Thoracic aorta (tissue), 2 donors: Measurements from ENCODE around the gene BCL2L14. TPM values are rescaled to one million over a fixed set of nuclear protein-coding genes. Genes with fewer than 3 reads are reported as not detected.

Experiments
- ATAC-seq: fragments of 150-250 bp; one replicate; pipeline ENCODE4 v1.8.0; 2017; ENCODE audit warnings: low read depth; ENCODE audit not compliant: insufficient number of reproducible peaks, low FRiP score
- DNase-seq: peaks from one replicate; pipeline ENCODE4 v3.0.0-alpha.2; 2020; ENCODE audit warnings: low spot score
- H3K27ac ChIP-seq, 2 donors: fragments of 200-600 bp; sonication (generic); 1 replicate in 1 of 2; 2 replicates in 1 of 2; pipeline ENCODE4 v1.5.1; 2016; ENCODE audit warnings: mild to moderate bottlenecking in 2 of 2, moderate library complexity in 2 of 2
- H3K27me3 ChIP-seq: fragments of 200-600 bp; sonication (generic); replicated peaks from 2 replicates; pipeline ENCODE4 v1.6.0; 2016; ENCODE audit warnings: mild to moderate bottlenecking; ENCODE audit not compliant: insufficient read depth
- H3K36me3 ChIP-seq: fragments of 200-600 bp; sonication (generic); one replicate; pipeline ENCODE4 v1.5.1; 2016
- H3K4me1 ChIP-seq, 2 donors: fragments of 200-600 bp; sonication (generic); 1 replicate in 1 of 2; 2 replicates in 1 of 2; pipeline versions ENCODE4 v1.5.1 to v1.6.0; 2016; ENCODE audit warnings: low read depth in 2 of 2, mild to moderate bottlenecking in 1 of 2; ENCODE audit not compliant: control insufficient read depth in 1 of 2
- H3K4me3 ChIP-seq: fragments of 200-600 bp; sonication (generic); 2 replicates; pipeline ENCODE4 v1.5.1; 2016; ENCODE audit warnings: mild to moderate bottlenecking
- H3K9me3 ChIP-seq: fragments of 200-600 bp; sonication (generic); 2 replicates; pipeline ENCODE4 v1.5.1; 2016
- CTCF ChIP-seq: fragments of 200-600 bp; sonication (generic); IDR thresholded peaks from one replicate; pipeline ENCODE4 v1.5.1; 2019; ENCODE audit warnings: antibody characterized with exemption
- total RNA-seq, 2 donors: library from RNA; depleted of rRNA; stranded (reverse); fragments of >200 nt; gene quantifications; one replicate each; pipeline versions ENCODE4 v1.1.0 to v1.2.3, GENCODE V29; 2016

The BCL2L14 gene
- total RNA-seq, 2 donors from 2014 or later, result 0.85 TPM; not detected in 1

- Histone ChIP-seq H3K4me3 (no peak overlapping the region), H3K4me1 (no peaks in the 10 kb centered on the region), H3K27me3 (no peaks in the 10 kb centered on the region), H3K36me3 (no peaks in the 10 kb centered on the region), H3K27ac (no peak overlapping the region), H3K9me3 (no peaks in the 10 kb centered on the region)
- DNase-seq (no peak), ATAC-seq (no peak)
- TF ChIP-seq CTCF, result no peak
Measured at GRCh38 chr12:12039897-12040296, 30.8 kb upstream of the BCL2L14 start.

- no peak overlapping the region for H3K4me3 ChIP-seq
- no peak for TF ChIP-seq CTCF
- no peaks in the 10 kb centered on the region for H3K4me1 ChIP-seq
- no peaks in the 10 kb centered on the region for H3K9me3 ChIP-seq
- H3K36me3 ChIP-seq, result no peaks in the 10 kb centered on the region
- H3K27ac ChIP-seq, result no peak overlapping the region
- no peak for DNase-seq
- ATAC-seq, result no peak
- H3K27me3 ChIP-seq, result no peaks in the 10 kb centered on the region
Measured at GRCh38 chr12:12046401-12046800, 24.3 kb upstream of the BCL2L14 start.

- ATAC-seq, result no peak
Measured at GRCh38 chr12:12047682-12048081, 23.1 kb upstream of the BCL2L14 start.

GRCh38 chr12:12048266-12048665, 22.5 kb upstream of the BCL2L14 start:
- Histone ChIP-seq H3K36me3 (no peaks in the 10 kb centered on the region), H3K4me1 (no peaks in the 10 kb centered on the region), H3K4me3 (no peak overlapping the region), H3K9me3 (no peaks in the 10 kb centered on the region), H3K27me3 (no peaks in the 10 kb centered on the region), H3K27ac (no peak overlapping the region)
- ATAC-seq (no peak), DNase-seq (no peak)
- no peak for TF ChIP-seq CTCF

More at GRCh38 chr12:12047682-12048081, 23.1 kb upstream of the BCL2L14 start:
- Histone ChIP-seq H3K36me3 (no peaks in the 10 kb centered on the region), H3K27me3 (no peaks in the 10 kb centered on the region), H3K27ac (no peak overlapping the region), H3K4me3 (no peak overlapping the region), H3K4me1 (no peaks in the 10 kb centered on the region), H3K9me3 (no peaks in the 10 kb centered on the region)
- DNase-seq, result no peak
- TF ChIP-seq CTCF, result no peak

- H3K27me3 ChIP-seq, result no peaks in the 10 kb centered on the region
- no peak for TF ChIP-seq CTCF
- ATAC-seq (no peak), DNase-seq (no peak)
- H3K27ac ChIP-seq, result no peak overlapping the region
- no peaks in the 10 kb centered on the region for H3K4me1 ChIP-seq
- H3K4me3 ChIP-seq, result no peak overlapping the region
- H3K36me3 ChIP-seq, result no peaks in the 10 kb centered on the region
- H3K9me3 ChIP-seq, result no peaks in the 10 kb centered on the region
Measured at GRCh38 chr12:12048714-12049113, 22.0 kb upstream of the BCL2L14 start.
